IPS DF 6.9 (cell line): ENCODE data around the gene UFD1.

Source experiments
- DNase-seq: peaks from one replicate; pipeline ENCODE4 v3.0.0-alpha.2; 2013; ENCODE audit warnings: low read depth, low spot score
- H3K27ac ChIP-seq: one replicate; pipeline ENCODE4 v1.5.1; 2013; ENCODE audit warnings: low read length, control low read depth
- H3K27me3 ChIP-seq: 2 replicates; pipeline ENCODE4 v1.6.1; 2013; ENCODE audit warnings: mild to moderate bottlenecking, low read length; ENCODE audit not compliant: control insufficient read depth, insufficient read depth
- H3K36me3 ChIP-seq: 2 replicates; pipeline ENCODE4 v1.6.1; 2013; ENCODE audit warnings: low read length; ENCODE audit not compliant: control insufficient read depth, insufficient read depth
- H3K4me1 ChIP-seq: 2 replicates; pipeline ENCODE4 v1.6.1; 2013; ENCODE audit warnings: low read length; ENCODE audit not compliant: control insufficient read depth, insufficient read depth
- H3K4me3 ChIP-seq: 2 replicates; pipeline ENCODE4 v1.5.1; 2013; ENCODE audit warnings: mild to moderate bottlenecking, low read length
- H3K9me3 ChIP-seq: 2 replicates; pipeline ENCODE4 v1.6.1; 2013; ENCODE audit warnings: low read length, inconsistent platforms; ENCODE audit not compliant: control insufficient read depth, insufficient read depth
- WGBS: extraction: QIAGEN DNeasy Blood & Tissue Kit; methylation state at CpG from one replicate; pipeline ENCODE4 v1.1.7; 2013; ENCODE audit warnings: mixed read lengths, missing lambda C conversion rate; ENCODE audit not compliant: insufficient read length, insufficient coverage; 5-methylcytosine and 5-hydroxymethylcytosine counted together

Gene UFD1

GRCh38 chr22:19419464-19420178, 59.4 kb downstream of the UFD1 start:
- H3K4me1 ChIP-seq = peaks cover 5% of the 10 kb centered on the region

GRCh38 chr22:19419086-19419463, 59.9 kb downstream of the UFD1 start:
- WGBS = no CpG with 5 or more reads among the region's 5 CpGs
- H3K36me3 ChIP-seq = no peaks in the 10 kb centered on the region
- H3K4me1 ChIP-seq = peaks cover 5% of the 10 kb centered on the region
- no peaks in the 10 kb centered on the region for H3K27me3 ChIP-seq
- no peak for DNase-seq
- no peaks in the 10 kb centered on the region for H3K9me3 ChIP-seq
- H3K4me3 ChIP-seq = no peak overlapping the region
- H3K27ac ChIP-seq = no peak overlapping the region

More at GRCh38 chr22:19419464-19420178, 59.4 kb downstream of the UFD1 start:
- no peak for DNase-seq
- WGBS = no CpG with 5 or more reads among the region's 5 CpGs
- no peak overlapping the region for H3K27ac ChIP-seq
- no peak overlapping the region for H3K4me3 ChIP-seq
- no peaks in the 10 kb centered on the region for H3K9me3 ChIP-seq
- H3K36me3 ChIP-seq = no peaks in the 10 kb centered on the region
- H3K27me3 ChIP-seq = no peaks in the 10 kb centered on the region

DNA sequence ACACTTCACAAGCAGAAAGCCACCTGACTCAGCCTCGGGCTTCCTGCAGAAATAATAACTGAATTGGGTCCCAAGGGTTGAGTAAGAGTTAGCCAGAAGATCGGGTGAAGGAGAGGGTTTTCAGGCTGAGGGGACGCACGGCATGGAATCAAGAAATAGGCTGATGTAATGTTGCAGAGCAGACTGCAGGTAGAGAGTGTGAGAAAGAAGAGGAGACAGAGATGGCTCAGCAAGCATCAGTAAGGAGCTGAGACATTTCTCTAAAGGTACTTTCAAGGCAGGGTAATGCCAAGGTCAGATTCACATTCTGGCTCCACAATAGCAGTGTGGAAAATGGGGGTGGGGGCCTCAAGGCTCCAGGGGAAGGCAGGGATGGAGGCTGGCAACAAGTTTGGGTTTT, 66.1 kb downstream of the UFD1 start:
- no peaks in the 10 kb centered on the region for H3K4me1 ChIP-seq
- H3K9me3 ChIP-seq = no peaks in the 10 kb centered on the region
- H3K4me3 ChIP-seq = no peak overlapping the region
- WGBS = no CpG with 5 or more reads among the region's 4 CpGs
- no peak overlapping the region for H3K27ac ChIP-seq
- peaks cover 4% of the 10 kb centered on the region for H3K36me3 ChIP-seq
- no peaks in the 10 kb centered on the region for H3K27me3 ChIP-seq
- DNase-seq = no peak

GRCh38 chr22:19412478-19412877, 66.5 kb downstream of the UFD1 start:
- Histone ChIP-seq H3K4me3 (no peak overlapping the region), H3K27me3 (no peaks in the 10 kb centered on the region), H3K27ac (no peak overlapping the region), H3K36me3 (peaks cover 7% of the 10 kb centered on the region), H3K9me3 (no peaks in the 10 kb centered on the region), H3K4me1 (no peaks in the 10 kb centered on the region)
- DNase-seq = no peak
- no CpG with 5 or more reads among the region's 4 CpGs for WGBS

DNA sequence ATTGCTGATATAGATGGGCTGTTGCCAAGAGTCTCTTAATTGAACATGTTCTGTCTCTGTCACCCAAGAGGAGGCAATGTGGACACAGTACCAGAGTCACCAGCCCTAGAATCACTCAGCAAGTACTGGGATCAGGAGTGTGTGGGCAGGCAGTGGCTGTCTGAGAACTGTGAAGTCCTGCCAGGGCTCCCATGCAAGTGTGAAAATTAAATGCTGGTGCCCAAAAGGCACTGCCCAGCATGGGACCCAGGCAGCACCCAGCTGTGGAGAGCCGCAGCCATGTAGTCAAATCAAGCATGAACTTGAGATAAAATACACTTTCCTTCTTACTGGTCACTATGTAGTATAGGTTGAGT, 67.3 kb downstream of the UFD1 start:
- DNase-seq = no peak
- H3K27me3 ChIP-seq = no peaks in the 10 kb centered on the region
- no peak overlapping the region for H3K4me3 ChIP-seq
- no CpG with 5 or more reads among the region's 1 CpG for WGBS
- H3K9me3 ChIP-seq = no peaks in the 10 kb centered on the region
- H3K36me3 ChIP-seq = peaks cover 7% of the 10 kb centered on the region
- H3K27ac ChIP-seq = no peak overlapping the region
- no peaks in the 10 kb centered on the region for H3K4me1 ChIP-seq

- WGBS = no CpG with 5 or more reads among the region's 6 CpGs
- Histone ChIP-seq H3K4me1 (no peaks in the 10 kb centered on the region), H3K4me3 (no peak overlapping the region), H3K36me3 (peaks cover 7% of the 10 kb centered on the region), H3K27ac (no peak overlapping the region), H3K9me3 (no peaks in the 10 kb centered on the region), H3K27me3 (no peaks in the 10 kb centered on the region)
- DNase-seq = no peak
These were observed 67.9 kb downstream of the UFD1 start for GRCh38 chr22:19410941-19411689.

DNA sequence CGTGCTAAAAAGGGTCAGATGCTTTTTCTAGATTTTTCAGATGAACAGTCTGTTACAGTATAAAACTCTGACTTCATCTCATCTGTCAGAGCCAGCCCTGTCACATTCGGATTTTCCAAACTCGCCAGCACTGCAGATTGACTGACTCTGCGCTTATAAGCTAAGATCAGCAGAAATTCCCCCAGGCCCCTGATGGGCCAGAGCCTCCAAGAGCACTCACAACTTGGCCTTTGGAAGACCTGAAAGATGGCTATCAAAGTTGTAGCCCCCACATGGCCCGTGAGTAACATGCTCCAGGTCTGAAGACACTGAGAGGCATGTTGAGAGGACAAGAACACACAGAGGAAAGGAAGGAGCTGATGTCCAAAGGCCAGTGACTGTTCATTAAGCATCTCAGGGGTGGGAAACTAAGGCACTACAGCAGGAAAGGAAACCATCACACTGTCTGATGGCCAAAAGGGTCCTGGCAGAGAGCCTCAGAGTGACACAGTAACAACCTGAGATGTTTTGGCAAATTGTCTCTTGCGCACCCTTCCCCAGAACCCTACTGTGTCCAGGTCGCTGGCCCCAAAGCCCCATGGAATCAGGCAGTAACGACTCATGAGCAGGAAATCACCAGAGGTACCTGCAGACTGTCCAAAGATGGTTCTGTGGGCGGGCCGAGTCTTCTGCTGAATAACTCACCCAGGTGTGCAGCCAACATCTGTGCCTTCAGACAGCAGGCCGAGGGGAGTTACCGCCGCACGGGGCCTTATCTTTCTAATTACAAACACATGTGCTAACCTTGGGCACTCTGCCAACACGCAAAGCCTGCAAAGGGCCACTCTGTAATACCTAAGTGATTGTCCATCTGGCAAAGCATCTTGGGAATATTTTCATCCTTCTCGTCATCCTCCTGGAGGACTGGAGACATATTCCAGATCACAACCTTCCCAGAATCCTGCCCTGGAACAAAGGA, 71.1 kb downstream of the UFD1 start:
- Histone ChIP-seq H3K36me3 (peaks cover 13% of the 10 kb centered on the region), H3K4me1 (no peaks in the 10 kb centered on the region), H3K27ac (no peak overlapping the region), H3K27me3 (no peaks in the 10 kb centered on the region), H3K4me3 (no peak overlapping the region), H3K9me3 (no peaks in the 10 kb centered on the region)
- no CpG with 5 or more reads among the region's 16 CpGs for WGBS
- no peak for DNase-seq

DNA sequence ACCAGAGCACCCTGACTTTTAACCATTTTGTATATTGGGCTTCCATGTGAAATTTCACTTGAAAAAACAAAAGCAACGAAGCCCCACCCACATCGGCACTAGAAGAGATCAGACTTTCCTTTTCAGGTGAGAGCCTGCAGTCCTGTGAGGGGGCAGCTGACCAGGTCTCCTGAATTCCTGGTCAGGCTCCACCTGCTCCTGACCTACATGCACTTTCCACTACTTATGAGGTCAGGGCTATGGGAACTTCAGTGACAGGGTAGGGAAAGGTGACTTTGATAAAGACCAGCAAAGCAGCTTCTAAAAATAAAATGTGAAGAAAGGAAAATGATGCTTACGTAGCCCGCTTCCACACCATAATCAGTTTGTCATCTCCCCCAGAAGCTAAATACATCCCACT, 72.1 kb downstream of the UFD1 start:
- WGBS = no CpG with 5 or more reads among the region's 4 CpGs
- Histone ChIP-seq H3K36me3 (peaks cover 13% of the 10 kb centered on the region), H3K27ac (no peak overlapping the region), H3K9me3 (no peaks in the 10 kb centered on the region), H3K27me3 (no peaks in the 10 kb centered on the region), H3K4me3 (no peak overlapping the region), H3K4me1 (no peaks in the 10 kb centered on the region)
- no peak for DNase-seq

- H3K36me3 ChIP-seq = peaks cover 13% of the 10 kb centered on the region
- WGBS = no CpG with 5 or more reads among the region's 3 CpGs
- H3K27me3 ChIP-seq = no peaks in the 10 kb centered on the region
- DNase-seq = no peak
- H3K4me3 ChIP-seq = no peak overlapping the region
- H3K27ac ChIP-seq = no peak overlapping the region
- no peaks in the 10 kb centered on the region for H3K4me1 ChIP-seq
- H3K9me3 ChIP-seq = no peaks in the 10 kb centered on the region
These were observed 72.6 kb downstream of the UFD1 start for GRCh38 chr22:19406281-19406811.

DNA sequence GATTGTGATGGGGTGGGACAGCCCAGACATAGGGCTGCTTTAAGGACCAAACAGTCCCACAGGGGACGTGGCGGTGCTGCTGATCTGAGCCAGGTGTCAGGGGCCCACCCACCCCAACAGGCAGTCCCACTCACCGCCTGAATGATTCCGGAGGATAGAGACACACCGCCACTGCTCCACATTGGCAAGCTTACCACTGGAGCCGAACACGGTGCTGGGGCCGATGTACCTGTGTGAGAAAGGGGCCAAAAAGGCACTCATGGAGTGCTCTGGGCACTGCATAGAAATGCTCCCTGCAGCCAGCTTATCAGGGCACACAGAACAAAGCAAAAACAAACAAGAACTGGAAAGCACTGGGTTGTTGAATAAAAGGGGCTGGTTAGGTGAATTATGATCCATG, 73.3 kb downstream of the UFD1 start:
- Histone ChIP-seq H3K36me3 (peaks cover 13% of the 10 kb centered on the region), H3K4me1 (no peaks in the 10 kb centered on the region), H3K27ac (no peak overlapping the region), H3K9me3 (no peaks in the 10 kb centered on the region), H3K27me3 (no peaks in the 10 kb centered on the region), H3K4me3 (no peak overlapping the region)
- DNase-seq = no peak
- WGBS = no CpG with 5 or more reads among the region's 8 CpGs
